Activated CD8-positive, alpha-beta T cell treated with anti-CD3 and anti-CD28 coated beads for 36 hours (primary cell): ENCODE data around the gene AP1S1. TPM values are rescaled to one million over a fixed set of nuclear protein-coding genes. Genes with fewer than 3 reads are reported as not detected.
"Not testable (repeated sequence)": the region's sequence is repeated elsewhere in the genome, so short reads cannot be mapped to it uniquely, and the experiment has no call there.

Experiments used
- ATAC-seq: fragments of 200-7000 bp; cut with Tn5 transposase; one replicate; pipeline ENCODE4 v1.10.0; 2021; ENCODE audit warnings: mild to moderate bottlenecking, moderate library complexity
- CTCF ChIA-PET: fragments of 350-600 bp; sonication (Branson Sonifier 250); formaldehyde crosslinking; loops from one replicate; lab custom pipeline; 2021; ENCODE audit warnings: antibody characterized with exemption; lab: Charles Lee
- POLR2A ChIA-PET: fragments of 350-600 bp; sonication (Branson Sonifier 250); formaldehyde crosslinking; loops from one replicate; lab custom pipeline; 2021; ENCODE audit warnings: antibody characterized with exemption; lab: Charles Lee
- DNase-seq: peaks from one replicate; pipeline ENCODE4 v3.0.0-alpha.2; 2020
- H3K27ac Mint-ChIP-seq: one replicate; pipeline ENCODE4 v1.8.0; 2021; ENCODE audit warnings: mild to moderate bottlenecking, mixed read lengths
- H3K27me3 Mint-ChIP-seq: one replicate; pipeline ENCODE4 v1.8.0; 2021; ENCODE audit warnings: mixed read lengths
- H3K36me3 Mint-ChIP-seq: one replicate; pipeline ENCODE4 v1.8.0; 2021; ENCODE audit warnings: low read depth, mixed read lengths
- H3K4me1 Mint-ChIP-seq: one replicate; pipeline ENCODE4 v1.8.0; 2021; ENCODE audit warnings: low read depth, mixed read lengths
- H3K4me3 Mint-ChIP-seq: one replicate; pipeline ENCODE4 v1.8.0; 2021; ENCODE audit warnings: mild to moderate bottlenecking, moderate library complexity, mixed read lengths
- H3K9me3 Mint-ChIP-seq: one replicate; pipeline ENCODE4 v1.8.0; 2021; ENCODE audit warnings: mixed read lengths
- intact Hi-C: fragments of 100-400 bp; cut with micrococcal nuclease; formaldehyde crosslinking; loops from one replicate; pipeline ENCODE4 v1.10.0; 2022
- total RNA-seq, 2 experiments: library from RNA; stranded (reverse); gene quantifications; one replicate each; pipeline ENCODE4 v1.2.3, GENCODE V29; 2021
- TF ChIP-seq, protein P1 (sequence below): fragments of 200-600 bp; IDR thresholded peaks from one replicate; pipeline ENCODE4 v1.8.0; 2022; ENCODE audit warnings: antibody characterized with exemption, mild to moderate bottlenecking

Gene AP1S1
- total RNA-seq, 2 experiments from 2014 or later = 35.6 to 39.5 TPM

DNA sequence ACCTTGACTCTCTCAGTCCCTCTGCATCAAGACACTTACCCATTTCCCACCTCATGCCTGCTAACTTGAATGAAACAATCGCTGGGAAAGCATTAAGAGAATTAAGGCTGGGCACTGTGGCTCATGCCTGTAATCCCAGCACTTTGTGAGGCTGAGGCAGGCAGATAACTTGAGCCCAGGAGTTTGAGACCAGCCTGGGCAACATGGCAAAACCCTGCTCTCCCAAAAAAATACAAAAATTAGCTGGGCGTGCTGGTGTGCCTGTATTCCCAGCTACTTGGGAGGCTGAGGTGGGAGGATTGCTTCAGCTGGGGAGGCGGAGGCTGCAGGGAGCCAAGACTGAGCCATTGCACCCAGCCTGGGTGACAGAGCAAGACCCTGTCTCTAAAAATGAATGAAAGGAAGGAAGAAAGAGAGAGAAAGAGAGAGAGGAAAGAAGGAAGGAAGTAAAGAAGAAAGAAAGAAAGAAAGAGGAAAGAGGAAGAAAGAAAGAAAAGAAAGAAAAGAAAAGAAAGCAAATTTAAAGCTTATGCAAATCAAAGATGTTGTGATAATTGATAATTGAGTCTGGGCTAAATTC, 26.7 kb upstream of the AP1S1 start:
- CTCF ChIA-PET = interaction anchor here (1.2 to 4.8 kb wide), 3 partner anchors 16 to 155 kb away, joined by 3 to 27 read pairs (median 8); no protein-coding TSS in a partner anchor
- intact Hi-C loops = no loop called here
- POLR2A ChIA-PET = no interaction called here
- DNase-seq (no peak), ATAC-seq (no peak)
- Mint-ChIP-seq H3K4me3 (peak overlapping the region; percentile 44), H3K27me3 (peaks cover 53% of the 10 kb centered on the region), H3K9me3 (no peaks in the 10 kb centered on the region), H3K4me1 (peaks cover 28% of the 10 kb centered on the region), H3K27ac (no peak overlapping the region), H3K36me3 (no peaks in the 10 kb centered on the region)
- TF ChIP-seq, protein P1, sequence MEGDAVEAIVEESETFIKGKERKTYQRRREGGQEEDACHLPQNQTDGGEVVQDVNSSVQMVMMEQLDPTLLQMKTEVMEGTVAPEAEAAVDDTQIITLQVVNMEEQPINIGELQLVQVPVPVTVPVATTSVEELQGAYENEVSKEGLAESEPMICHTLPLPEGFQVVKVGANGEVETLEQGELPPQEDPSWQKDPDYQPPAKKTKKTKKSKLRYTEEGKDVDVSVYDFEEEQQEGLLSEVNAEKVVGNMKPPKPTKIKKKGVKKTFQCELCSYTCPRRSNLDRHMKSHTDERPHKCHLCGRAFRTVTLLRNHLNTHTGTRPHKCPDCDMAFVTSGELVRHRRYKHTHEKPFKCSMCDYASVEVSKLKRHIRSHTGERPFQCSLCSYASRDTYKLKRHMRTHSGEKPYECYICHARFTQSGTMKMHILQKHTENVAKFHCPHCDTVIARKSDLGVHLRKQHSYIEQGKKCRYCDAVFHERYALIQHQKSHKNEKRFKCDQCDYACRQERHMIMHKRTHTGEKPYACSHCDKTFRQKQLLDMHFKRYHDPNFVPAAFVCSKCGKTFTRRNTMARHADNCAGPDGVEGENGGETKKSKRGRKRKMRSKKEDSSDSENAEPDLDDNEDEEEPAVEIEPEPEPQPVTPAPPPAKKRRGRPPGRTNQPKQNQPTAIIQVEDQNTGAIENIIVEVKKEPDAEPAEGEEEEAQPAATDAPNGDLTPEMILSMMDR = no peak

DNA sequence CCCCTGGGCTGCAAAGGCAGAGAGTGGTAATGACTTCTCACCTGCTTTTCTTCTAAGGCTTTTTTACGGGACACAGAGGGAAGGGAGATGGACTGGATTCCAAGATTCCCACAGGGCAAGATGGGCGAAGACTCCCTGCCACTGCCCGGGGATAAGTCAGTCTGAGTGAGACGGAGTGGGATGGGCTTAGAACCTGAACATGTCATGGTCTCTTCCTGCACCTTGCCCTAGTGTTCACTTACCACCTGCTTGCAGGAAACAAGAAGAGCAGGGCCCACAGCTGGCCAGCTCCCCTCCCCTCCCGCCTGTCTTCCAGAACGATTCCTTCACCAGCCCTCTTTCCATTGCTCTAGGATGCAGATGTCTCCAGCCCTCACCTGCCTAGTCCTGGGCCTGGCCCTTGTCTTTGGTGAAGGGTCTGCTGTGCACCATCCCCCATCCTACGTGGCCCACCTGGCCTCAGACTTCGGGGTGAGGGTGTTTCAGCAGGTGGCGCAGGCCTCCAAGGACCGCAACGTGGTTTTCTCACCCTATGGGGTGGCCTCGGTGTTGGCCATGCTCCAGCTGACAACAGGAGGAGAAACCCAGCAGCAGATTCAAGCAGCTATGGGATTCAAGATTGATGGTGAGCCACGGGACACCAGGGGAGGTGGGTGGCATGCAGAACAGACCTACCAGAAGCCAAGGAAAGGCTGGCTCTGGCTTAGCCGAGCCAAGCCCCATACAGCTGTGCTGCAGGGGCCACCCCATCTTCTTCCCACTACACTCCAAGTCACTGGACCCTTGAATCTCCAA, 26.0 kb upstream of the AP1S1 start:
- TF ChIP-seq, protein P1 = no peak
- DNase-seq = no peak
- no peaks in the 10 kb centered on the region for H3K36me3 Mint-ChIP-seq
- H3K27ac Mint-ChIP-seq = no peak overlapping the region
- no peak overlapping the region for H3K4me3 Mint-ChIP-seq
- ChIA-PET CTCF (interaction anchor here (1.2 to 4.8 kb wide), 2 partner anchors 16 to 155 kb away, joined by 3 to 27 read pairs; no protein-coding TSS in a partner anchor), POLR2A (no interaction called here)
- H3K9me3 Mint-ChIP-seq = no peaks in the 10 kb centered on the region
- intact Hi-C loops = no loop called here
- H3K4me1 Mint-ChIP-seq = peaks cover 27% of the 10 kb centered on the region
- H3K27me3 Mint-ChIP-seq = peaks cover 49% of the 10 kb centered on the region
- no peak for ATAC-seq

DNA sequence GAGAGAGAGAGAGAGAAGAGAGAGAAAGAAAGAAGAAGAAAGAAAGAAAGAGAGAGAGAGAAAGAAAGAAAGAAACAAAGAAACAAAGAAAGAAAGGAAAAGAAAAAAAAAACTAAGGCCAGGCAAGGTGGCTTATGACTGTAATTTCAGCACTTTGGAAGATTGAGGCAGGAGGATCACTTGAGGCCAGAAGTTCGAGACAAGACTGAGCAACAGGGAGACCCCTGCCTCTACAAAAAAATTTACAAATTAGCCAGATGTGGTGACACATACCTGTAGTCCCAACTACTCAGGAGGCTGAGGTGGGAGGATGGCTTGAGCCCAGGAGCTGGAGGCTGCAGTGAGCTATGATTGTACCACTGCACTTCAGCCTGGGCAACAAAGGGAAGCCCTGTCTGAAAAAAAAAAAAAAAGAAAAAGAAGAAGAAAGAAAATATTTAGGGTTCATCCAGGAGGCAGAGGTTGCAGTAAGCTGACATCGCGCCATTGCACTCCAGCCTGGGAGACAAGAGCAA, 24.6 kb upstream of the AP1S1 start:
- TF ChIP-seq, protein P1 = no peak
- Mint-ChIP-seq H3K36me3 (no peaks in the 10 kb centered on the region), H3K9me3 (no peaks in the 10 kb centered on the region), H3K27ac (no peak overlapping the region), H3K4me1 (peaks cover 31% of the 10 kb centered on the region), H3K4me3 (no peak overlapping the region), H3K27me3 (peaks cover 45% of the 10 kb centered on the region)
- DNase-seq (no peak), ATAC-seq (no peak)
- intact Hi-C loops = no loop called here
- POLR2A ChIA-PET = no interaction called here
- CTCF ChIA-PET = no interaction called here

DNA sequence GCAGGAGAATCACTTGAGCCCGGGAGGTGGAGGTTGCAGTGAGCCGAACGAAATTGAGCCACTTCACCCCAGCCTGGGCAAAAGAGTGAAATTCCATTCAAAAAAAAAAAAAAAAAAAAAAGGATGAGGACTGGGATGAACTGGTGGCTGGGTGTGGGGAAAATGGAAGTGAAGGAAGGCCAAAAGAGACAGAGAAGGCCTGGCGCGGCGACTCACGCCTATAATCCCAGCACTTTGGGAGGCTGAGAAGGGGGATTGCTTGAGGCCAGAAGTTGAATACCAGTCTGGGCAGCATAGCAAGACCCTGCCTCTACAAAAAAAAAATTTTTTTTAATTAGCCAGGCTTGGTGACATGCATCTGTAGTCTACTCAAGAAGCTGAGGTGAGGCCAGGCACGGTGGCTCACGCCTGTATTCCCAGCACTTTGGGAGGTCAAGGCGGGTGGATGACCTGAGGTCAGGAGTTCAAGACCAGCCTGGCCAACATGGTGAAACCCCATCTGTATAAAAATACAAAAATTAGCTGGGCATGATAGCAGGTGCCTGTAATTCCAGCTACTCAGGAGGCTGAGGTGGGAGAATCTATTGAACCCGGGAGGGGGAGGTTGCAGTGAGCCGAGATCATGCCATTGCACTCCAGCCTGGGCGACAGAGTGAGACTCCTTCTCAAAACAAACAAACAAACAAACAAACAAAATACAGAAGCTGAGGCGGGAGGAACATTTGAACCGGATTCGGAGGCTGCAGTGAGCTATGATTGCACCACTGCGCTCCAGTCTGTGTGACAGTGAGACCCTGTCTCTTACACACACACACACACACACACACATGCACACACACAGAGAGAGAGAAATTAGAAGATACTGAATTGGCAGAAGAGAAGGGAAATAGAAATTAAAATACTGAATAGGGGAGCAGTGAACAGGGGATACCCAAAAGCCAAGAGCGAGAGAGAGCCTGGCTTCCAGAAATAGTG, 21.4 kb upstream of the AP1S1 start:
- H3K4me3 Mint-ChIP-seq, ATAC-seq, H3K27ac Mint-ChIP-seq, DNase-seq, intact Hi-C loops, H3K9me3 Mint-ChIP-seq, H3K36me3 Mint-ChIP-seq: not testable (repeated sequence)
- peaks cover 26% of the 10 kb centered on the region for H3K27me3 Mint-ChIP-seq
- ChIA-PET POLR2A (interaction anchor here (1.3 kb wide), 1 partner anchor 48 kb away, joined by 3 read pairs; the partner anchor contains the start of gene TRIM56), CTCF (interaction anchor here (1.0 to 6.1 kb wide), 4 partner anchors 11 to 150 kb away, joined by 3 to 33 read pairs (median 4); no protein-coding TSS in a partner anchor)
- H3K4me1 Mint-ChIP-seq = peaks cover 20% of the 10 kb centered on the region
